Right lobe of liver (tissue), 6 donors: ENCODE data around the gene CACNA2D3. TPM values are rescaled to one million over a fixed set of nuclear protein-coding genes. Genes with fewer than 3 reads are reported as not detected.

Experiments used
- ATAC-seq, 4 donors: fragments of 200-7000 bp; cut with Tn5 transposase; one replicate each; pipeline ENCODE4 v1.9.1; 2020; ENCODE audit warnings: mild to moderate bottlenecking in 4 of 4, moderate library complexity in 4 of 4
- DNase-seq, 3 donors: peaks; one replicate each; pipeline ENCODE4 v3.0.0-alpha.2; 2020
- H3K27ac ChIP-seq, 3 donors: fragments of 200-600 bp; one replicate each; pipeline ENCODE4 v1.8.0; 2022
- H3K27me3 ChIP-seq, 2 donors: fragments of 200-600 bp; one replicate each; pipeline ENCODE4 v1.8.0; 2022
- H3K36me3 ChIP-seq, 4 donors: fragments of 200-600 bp; sonication (generic) in 1 of 4; one replicate each; pipeline versions ENCODE4 v1.5.1 to v1.8.0; 2017 to 2022; ENCODE audit warnings: control low read depth in 1 of 4
- H3K4me1 ChIP-seq, 4 donors: fragments of 200-600 bp; sonication (generic) in 1 of 4; one replicate each; pipeline versions ENCODE4 v1.5.1 to v1.8.0; 2017 to 2022; ENCODE audit warnings: control low read depth in 1 of 4
- H3K4me3 ChIP-seq, 3 donors: fragments of 200-600 bp; one replicate each; pipeline ENCODE4 v1.8.0; 2022
- H3K9me3 ChIP-seq, 4 donors: fragments of 200-600 bp; sonication (generic) in 1 of 4; one replicate each; pipeline versions ENCODE4 v1.5.1 to v1.8.0; 2017 to 2022; ENCODE audit warnings: control low read depth in 1 of 4
- CTCF ChIP-seq, 4 donors: fragments of 200-600 bp in 3 of 4; fragments of 450-650 bp in 1 of 4; IDR thresholded peaks; one replicate each; pipeline versions ENCODE4 v1.5.1 to v1.8.0; 2016 to 2022; ENCODE audit warnings: antibody characterized with exemption in 4 of 4, mild to moderate bottlenecking in 2 of 4
- POLR2A ChIP-seq: fragments of 450-650 bp; IDR thresholded peaks from one replicate; pipeline ENCODE4 v1.6.1; 2017; ENCODE audit warnings: antibody characterized with exemption, mild to moderate bottlenecking
- WGBS: methylation state at CpG from one replicate; pipeline ENCODE4 v1.1.6; 2018; ENCODE audit warnings: low coverage, low lambda C conversion rate; ENCODE audit not compliant: insufficient coverage; ENCODE audit errors: missing lambda C conversion rate; 5-methylcytosine and 5-hydroxymethylcytosine counted together
- intact Hi-C, 2 donors: fragments of 100-400 bp; cut with DNase I; formaldehyde crosslinking; loops; one replicate each; pipeline versions ENCODE4 v1.11.2 to v1.14.1; 2022
- total RNA-seq, 6 experiments: library from RNA; depleted of rRNA in 2 of 6; stranded (reverse); fragments of >200 nt in 2 of 6; fragmentation: NEBNext Ultra II Directional in 3 of 6; extraction: Animal tissue kit (Norgen Biotek cat#: 25700) in 3 of 6; gene quantifications; one replicate each; pipeline versions ENCODE4 v1.1.0 to v1.2.4, GENCODE V29; 2016 to 2023
- donor health status: DM: no; HTN: yes; CAD: no.
- donor health status: DM: no; HTN: no; CAD: no.
- donor health status: DM: no; HTN: no; CAD: no.
- donor health status: DM: no; HTN: yes; CAD: no.
- donor health status: DM: no; HTN: yes; CAD: no.

Gene CACNA2D3
- total RNA-seq, 6 experiments from 2014 or later: 0.28 to 0.87 TPM; not detected in 4

GRCh38 chr3:54547051-54547450 is 424.7 kb downstream of the CACNA2D3 start:
- WGBS: 63% methylated on average over 2 of the region's 2 CpGs
- no peaks in the 10 kb centered on the region for H3K4me1 ChIP-seq
- no peak overlapping the region for H3K4me3 ChIP-seq
- intact Hi-C loops: no loop called here
- DNase-seq: no peak
- no peak overlapping the region for H3K27ac ChIP-seq
- TF ChIP-seq POLR2A (no peak), CTCF (IDR thresholded peaks at IDR 0.05) (no peak)
- H3K9me3 ChIP-seq: no peaks in the 10 kb centered on the region
- no peak for ATAC-seq
- no peaks in the 10 kb centered on the region for H3K27me3 ChIP-seq
- no peaks in the 10 kb centered on the region for H3K36me3 ChIP-seq

GRCh38 chr3:54547846-54548245 is 425.5 kb downstream of the CACNA2D3 start:
- no peak for ATAC-seq

GRCh38 chr3:54549607-54550220 is 427.4 kb downstream of the CACNA2D3 start:
- Histone ChIP-seq H3K4me3 (no peak overlapping the region), H3K9me3 (no peaks in the 10 kb centered on the region), H3K36me3 (no peaks in the 10 kb centered on the region), H3K27me3 (no peaks in the 10 kb centered on the region), H3K4me1 (no peaks in the 10 kb centered on the region), H3K27ac (no peak overlapping the region)
- 66% methylated on average over 9 of the region's 10 CpGs for WGBS
- intact Hi-C loops: no loop called here
- ATAC-seq: no peak
- TF ChIP-seq POLR2A (no peak), CTCF (IDR thresholded peaks at IDR 0.05) (no peak)
- no peak for DNase-seq

More at GRCh38 chr3:54547846-54548245, 425.5 kb downstream of the CACNA2D3 start:
- DNase-seq: no peak
- Histone ChIP-seq H3K4me1 (no peaks in the 10 kb centered on the region), H3K27me3 (no peaks in the 10 kb centered on the region), H3K27ac (no peak overlapping the region), H3K36me3 (no peaks in the 10 kb centered on the region), H3K9me3 (no peaks in the 10 kb centered on the region), H3K4me3 (no peak overlapping the region)
- TF ChIP-seq POLR2A (no peak), CTCF (IDR thresholded peaks at IDR 0.05) (no peak)
- intact Hi-C loops: no loop called here
- WGBS: 13% methylated on average over 1 of the region's 2 CpGs

- Histone ChIP-seq H3K27ac (no peak overlapping the region), H3K36me3 (no peaks in the 10 kb centered on the region), H3K27me3 (no peaks in the 10 kb centered on the region), H3K9me3 (no peaks in the 10 kb centered on the region), H3K4me1 (no peaks in the 10 kb centered on the region), H3K4me3 (no peak overlapping the region)
- intact Hi-C loops: no loop called here
- DNase-seq (no peak), ATAC-seq (peak in 1 of 4 donors; percentile 24)
- TF ChIP-seq CTCF (IDR thresholded peaks at IDR 0.05) (no peak), POLR2A (no peak)
- WGBS: 54% methylated on average over 6 of the region's 19 CpGs
Observed at GRCh38 chr3:54550221-54550977, 428.0 kb downstream of the CACNA2D3 start.
